ENCODE data around the gene DCHS1.

Gene DCHS1

GRCh38 chr11:6630632-6631291 is 24.8 kb downstream of the DCHS1 start:
- TF ChIP-seq, protein P1, sequence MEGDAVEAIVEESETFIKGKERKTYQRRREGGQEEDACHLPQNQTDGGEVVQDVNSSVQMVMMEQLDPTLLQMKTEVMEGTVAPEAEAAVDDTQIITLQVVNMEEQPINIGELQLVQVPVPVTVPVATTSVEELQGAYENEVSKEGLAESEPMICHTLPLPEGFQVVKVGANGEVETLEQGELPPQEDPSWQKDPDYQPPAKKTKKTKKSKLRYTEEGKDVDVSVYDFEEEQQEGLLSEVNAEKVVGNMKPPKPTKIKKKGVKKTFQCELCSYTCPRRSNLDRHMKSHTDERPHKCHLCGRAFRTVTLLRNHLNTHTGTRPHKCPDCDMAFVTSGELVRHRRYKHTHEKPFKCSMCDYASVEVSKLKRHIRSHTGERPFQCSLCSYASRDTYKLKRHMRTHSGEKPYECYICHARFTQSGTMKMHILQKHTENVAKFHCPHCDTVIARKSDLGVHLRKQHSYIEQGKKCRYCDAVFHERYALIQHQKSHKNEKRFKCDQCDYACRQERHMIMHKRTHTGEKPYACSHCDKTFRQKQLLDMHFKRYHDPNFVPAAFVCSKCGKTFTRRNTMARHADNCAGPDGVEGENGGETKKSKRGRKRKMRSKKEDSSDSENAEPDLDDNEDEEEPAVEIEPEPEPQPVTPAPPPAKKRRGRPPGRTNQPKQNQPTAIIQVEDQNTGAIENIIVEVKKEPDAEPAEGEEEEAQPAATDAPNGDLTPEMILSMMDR (IDR thresholded peaks at IDR 0.05; ENCODE audit: extremely low read depth, insufficient read depth, missing control alignments) = no peak
- DNase-seq (ENCODE audit: low spot score) = no peak
- in situ Hi-C loops (cut with MboI; ENCODE audit: low pct_unique_long_range_greater_than_20kb, low sequenced_read_pairs, unreplicated experiment) = no loop called here

DNA sequence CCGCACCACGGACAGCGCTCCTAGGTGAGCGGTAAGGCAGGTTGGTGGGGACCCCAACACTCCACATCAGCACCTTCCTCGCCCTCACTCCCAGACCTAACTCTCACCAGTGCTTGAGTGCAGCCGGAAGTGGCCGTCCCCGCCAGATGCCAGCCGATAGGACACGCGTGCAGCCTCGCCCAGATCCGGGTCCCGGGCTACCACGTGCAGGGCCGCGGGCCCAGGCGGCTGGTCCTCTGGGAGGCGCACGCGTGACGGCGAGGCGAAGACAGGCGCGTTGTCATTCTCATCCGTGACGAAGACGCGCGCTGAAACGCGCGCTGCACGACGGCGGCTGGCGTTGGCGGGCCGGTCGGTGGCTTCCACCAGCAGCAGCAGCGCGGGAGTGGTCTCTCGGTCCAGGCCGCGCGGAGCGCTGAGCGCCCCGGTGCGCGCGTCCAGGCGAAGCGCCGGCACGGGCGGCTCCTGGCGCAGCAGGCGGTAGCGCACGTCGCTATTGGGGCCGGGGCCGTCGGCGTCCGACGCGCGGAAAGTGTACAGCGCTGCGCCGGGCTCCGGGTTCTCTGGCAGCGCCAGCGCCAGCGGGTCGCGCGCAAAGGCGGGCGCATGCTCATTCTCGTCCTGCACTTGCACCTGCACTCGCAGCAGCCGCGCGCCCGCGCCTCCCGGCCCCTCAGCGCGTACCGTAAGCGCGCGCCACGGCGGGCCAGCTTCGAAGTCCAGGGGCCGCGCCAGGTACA is 25.5 kb downstream of the DCHS1 start:
- no peak for DNase-seq (ENCODE audit: low spot score)
- in situ Hi-C loops (cut with MboI; ENCODE audit: low pct_unique_long_range_greater_than_20kb, low sequenced_read_pairs, unreplicated experiment) = no loop called here

GRCh38 chr11:6629573-6629891 is 26.1 kb downstream of the DCHS1 start:
- DNase-seq (ENCODE audit: low spot score) = no peak
- in situ Hi-C loops (cut with MboI; ENCODE audit: low pct_unique_long_range_greater_than_20kb, low sequenced_read_pairs, unreplicated experiment) = no loop called here
- TF ChIP-seq, protein P1 (IDR thresholded peaks at IDR 0.05; ENCODE audit: extremely low read depth, insufficient read depth, missing control alignments) = no peak

More for the DNA sequence above, 25.5 kb downstream of the DCHS1 start:
- TF ChIP-seq, protein P1 (IDR thresholded peaks at IDR 0.05; ENCODE audit: extremely low read depth, insufficient read depth, missing control alignments) = no peak

GRCh38 chr11:6628526-6628925 is 27.1 kb downstream of the DCHS1 start:
- TF ChIP-seq, protein P1 (IDR thresholded peaks at IDR 0.05; ENCODE audit: extremely low read depth, insufficient read depth, missing control alignments) = no peak
- DNase-seq (ENCODE audit: low spot score) = no peak
- in situ Hi-C loops (cut with MboI; ENCODE audit: low pct_unique_long_range_greater_than_20kb, low sequenced_read_pairs, unreplicated experiment) = no loop called here

DNA sequence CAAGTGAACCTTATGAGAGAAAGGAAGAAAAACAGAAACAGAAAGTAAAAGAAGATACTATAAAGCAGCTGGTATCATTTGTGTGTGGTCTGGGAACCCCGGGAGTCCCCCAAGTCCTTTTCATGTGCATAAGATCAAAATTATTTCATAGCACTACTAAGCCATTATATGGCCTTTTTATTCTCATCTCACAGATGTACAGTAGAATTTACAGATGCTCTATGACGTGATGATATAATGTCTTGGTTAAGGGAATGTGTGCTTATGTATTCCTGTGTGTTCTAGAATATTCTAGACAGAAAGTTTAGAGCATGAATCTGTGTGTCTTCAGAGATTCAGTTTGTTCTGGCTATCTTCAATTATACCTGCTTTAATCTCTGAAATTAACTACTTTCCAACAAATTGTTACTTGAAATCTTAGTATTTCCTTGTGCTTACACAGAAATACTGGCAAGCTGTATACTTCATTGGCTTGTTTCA is 27.8 kb downstream of the DCHS1 start:
- peak; percentile 86 for DNase-seq (ENCODE audit: low spot score)
- in situ Hi-C loops (cut with MboI; ENCODE audit: low pct_unique_long_range_greater_than_20kb, low sequenced_read_pairs, unreplicated experiment) = no loop called here
- TF ChIP-seq, protein P1 (IDR thresholded peaks at IDR 0.05; ENCODE audit: extremely low read depth, insufficient read depth, missing control alignments) = no peak

GRCh38 chr11:6626971-6627761 is 28.4 kb downstream of the DCHS1 start:
- no peak for DNase-seq (ENCODE audit: low spot score)
- in situ Hi-C loops (cut with MboI; ENCODE audit: low pct_unique_long_range_greater_than_20kb, low sequenced_read_pairs, unreplicated experiment) = no loop called here
- TF ChIP-seq, protein P1 (IDR thresholded peaks at IDR 0.05; ENCODE audit: extremely low read depth, insufficient read depth, missing control alignments) = no peak

All from GM13977 (cell line).